Measurements from ENCODE around the gene METTL22. TPM values are rescaled to one million over a fixed set of nuclear protein-coding genes. Genes with fewer than 3 reads are reported as not detected.

The METTL22 gene
- total and polyA plus RNA-seq, 4 donors = 14.2 to 31.2 (median 21.1) TPM

- H3K27ac ChIP-seq (ENCODE audit: low read depth, low read length) = no peak overlapping the region
- peaks cover 42% of the 10 kb centered on the region for H3K4me1 ChIP-seq (ENCODE audit: control insufficient read depth, insufficient read depth, low read length)
- no peak overlapping the region for H3K4me3 ChIP-seq (ENCODE audit: low read depth, low read length)
- peak in 1 of 6 donors; percentile 7 for DNase-seq (ENCODE audit: low read depth in 4 of 6, low spot score in 6 of 6)
- WGBS (ENCODE audit: insufficient coverage) = 70% methylated on average over 6 of the region's 9 CpGs
- no peaks in the 10 kb centered on the region for H3K9me3 ChIP-seq (ENCODE audit: control insufficient read depth, insufficient read depth, low read length)
- peaks cover 9% of the 10 kb centered on the region for H3K36me3 ChIP-seq (ENCODE audit: control insufficient read depth, insufficient read depth, low read length)
- no peaks in the 10 kb centered on the region for H3K27me3 ChIP-seq (ENCODE audit: control insufficient read depth, insufficient read depth, low read length)
Measured at GRCh38 chr16:8682551-8683259, 61.2 kb downstream of the METTL22 start.

- DNase-seq (ENCODE audit: low read depth in 4 of 6, low spot score in 6 of 6) = no peak
- no peaks in the 10 kb centered on the region for H3K9me3 ChIP-seq (ENCODE audit: control insufficient read depth, insufficient read depth, low read length)
- 63% methylated on average over 2 of the region's 4 CpGs for WGBS (ENCODE audit: insufficient coverage)
Measured at GRCh38 chr16:8683640-8684039, 62.1 kb downstream of the METTL22 start.

GRCh38 chr16:8685617-8686016 lies 64.1 kb downstream of the METTL22 start:
- Histone ChIP-seq H3K9me3 (ENCODE audit: control insufficient read depth, insufficient read depth, low read length) (peaks cover 7% of the 10 kb centered on the region), H3K27ac (ENCODE audit: low read depth, low read length) (no peak overlapping the region), H3K4me3 (ENCODE audit: low read depth, low read length) (no peak overlapping the region), H3K4me1 (ENCODE audit: control insufficient read depth, insufficient read depth, low read length) (peaks cover 40% of the 10 kb centered on the region), H3K27me3 (ENCODE audit: control insufficient read depth, insufficient read depth, low read length) (no peaks in the 10 kb centered on the region), H3K36me3 (ENCODE audit: control insufficient read depth, insufficient read depth, low read length) (peaks cover 15% of the 10 kb centered on the region)
- 57% methylated on average over 1 of the region's 3 CpGs for WGBS (ENCODE audit: insufficient coverage)
- DNase-seq (ENCODE audit: low read depth in 4 of 6, low spot score in 6 of 6) = no peak

More at GRCh38 chr16:8683640-8684039, 62.1 kb downstream of the METTL22 start:
- H3K27ac ChIP-seq (ENCODE audit: low read depth, low read length) = no peak overlapping the region
- peaks cover 13% of the 10 kb centered on the region for H3K36me3 ChIP-seq (ENCODE audit: control insufficient read depth, insufficient read depth, low read length)
- H3K4me1 ChIP-seq (ENCODE audit: control insufficient read depth, insufficient read depth, low read length) = peaks cover 40% of the 10 kb centered on the region
- H3K4me3 ChIP-seq (ENCODE audit: low read depth, low read length) = no peak overlapping the region
- no peaks in the 10 kb centered on the region for H3K27me3 ChIP-seq (ENCODE audit: control insufficient read depth, insufficient read depth, low read length)

GRCh38 chr16:8686031-8686621 lies 64.6 kb downstream of the METTL22 start:
- Histone ChIP-seq H3K4me3 (ENCODE audit: low read depth, low read length) (no peak overlapping the region), H3K27ac (ENCODE audit: low read depth, low read length) (peak overlapping the region; percentile 43), H3K36me3 (ENCODE audit: control insufficient read depth, insufficient read depth, low read length) (peaks cover 15% of the 10 kb centered on the region), H3K4me1 (ENCODE audit: control insufficient read depth, insufficient read depth, low read length) (peaks cover 40% of the 10 kb centered on the region), H3K9me3 (ENCODE audit: control insufficient read depth, insufficient read depth, low read length) (peaks cover 7% of the 10 kb centered on the region), H3K27me3 (ENCODE audit: control insufficient read depth, insufficient read depth, low read length) (no peaks in the 10 kb centered on the region)
- peak in 4 of 6 donors; percentile 72 to 92 (median 84) for DNase-seq (ENCODE audit: low read depth in 4 of 6, low spot score in 6 of 6)
- 7% methylated on average over 7 of the region's 7 CpGs for WGBS (ENCODE audit: insufficient coverage)

GRCh38 chr16:8686879-8687278 lies 65.4 kb downstream of the METTL22 start:
- 78% methylated on average over 8 of the region's 9 CpGs for WGBS (ENCODE audit: insufficient coverage)
- H3K36me3 ChIP-seq (ENCODE audit: control insufficient read depth, insufficient read depth, low read length) = peaks cover 19% of the 10 kb centered on the region
- peaks cover 37% of the 10 kb centered on the region for H3K4me1 ChIP-seq (ENCODE audit: control insufficient read depth, insufficient read depth, low read length)
- H3K27me3 ChIP-seq (ENCODE audit: control insufficient read depth, insufficient read depth, low read length) = no peaks in the 10 kb centered on the region
- H3K4me3 ChIP-seq (ENCODE audit: low read depth, low read length) = no peak overlapping the region
- DNase-seq (ENCODE audit: low read depth in 4 of 6, low spot score in 6 of 6) = no peak
- no peak overlapping the region for H3K27ac ChIP-seq (ENCODE audit: low read depth, low read length)
- peaks cover 7% of the 10 kb centered on the region for H3K9me3 ChIP-seq (ENCODE audit: control insufficient read depth, insufficient read depth, low read length)

- Histone ChIP-seq H3K9me3 (ENCODE audit: control insufficient read depth, insufficient read depth, low read length) (peaks cover 7% of the 10 kb centered on the region), H3K27ac (ENCODE audit: low read depth, low read length) (no peak overlapping the region), H3K4me1 (ENCODE audit: control insufficient read depth, insufficient read depth, low read length) (peaks cover 30% of the 10 kb centered on the region), H3K36me3 (ENCODE audit: control insufficient read depth, insufficient read depth, low read length) (peaks cover 23% of the 10 kb centered on the region), H3K27me3 (ENCODE audit: control insufficient read depth, insufficient read depth, low read length) (no peaks in the 10 kb centered on the region), H3K4me3 (ENCODE audit: low read depth, low read length) (no peak overlapping the region)
- no CpG with 5 or more reads among the region's 1 CpG for WGBS (ENCODE audit: insufficient coverage)
- DNase-seq (ENCODE audit: low read depth in 4 of 6, low spot score in 6 of 6) = no peak
Measured at GRCh38 chr16:8689686-8690085, 68.2 kb downstream of the METTL22 start.

GRCh38 chr16:8691728-8692127 lies 70.2 kb downstream of the METTL22 start:
- Histone ChIP-seq H3K9me3 (ENCODE audit: control insufficient read depth, insufficient read depth, low read length) (peaks cover 7% of the 10 kb centered on the region), H3K4me3 (ENCODE audit: low read depth, low read length) (no peak overlapping the region), H3K36me3 (ENCODE audit: control insufficient read depth, insufficient read depth, low read length) (peaks cover 26% of the 10 kb centered on the region), H3K4me1 (ENCODE audit: control insufficient read depth, insufficient read depth, low read length) (peaks cover 16% of the 10 kb centered on the region), H3K27ac (ENCODE audit: low read depth, low read length) (no peak overlapping the region), H3K27me3 (ENCODE audit: control insufficient read depth, insufficient read depth, low read length) (no peaks in the 10 kb centered on the region)
- 89% methylated on average over 6 of the region's 8 CpGs for WGBS (ENCODE audit: insufficient coverage)
- no peak for DNase-seq (ENCODE audit: low read depth in 4 of 6, low spot score in 6 of 6)

- Histone ChIP-seq H3K27ac (ENCODE audit: low read depth, low read length) (no peak overlapping the region), H3K4me3 (ENCODE audit: low read depth, low read length) (no peak overlapping the region), H3K9me3 (ENCODE audit: control insufficient read depth, insufficient read depth, low read length) (no peaks in the 10 kb centered on the region), H3K4me1 (ENCODE audit: control insufficient read depth, insufficient read depth, low read length) (peaks cover 8% of the 10 kb centered on the region), H3K27me3 (ENCODE audit: control insufficient read depth, insufficient read depth, low read length) (no peaks in the 10 kb centered on the region), H3K36me3 (ENCODE audit: control insufficient read depth, insufficient read depth, low read length) (peaks cover 17% of the 10 kb centered on the region)
- DNase-seq (ENCODE audit: low read depth in 4 of 6, low spot score in 6 of 6) = peak in 2 of 6 donors; percentile 56 to 58
- WGBS (ENCODE audit: insufficient coverage) = 67% methylated on average over 12 of the region's 18 CpGs
Measured at GRCh38 chr16:8694795-8695728, 73.6 kb downstream of the METTL22 start.

GRCh38 chr16:8696880-8697279 lies 75.4 kb downstream of the METTL22 start:
- WGBS (ENCODE audit: insufficient coverage) = 58% methylated on average over 11 of the region's 12 CpGs

More at GRCh38 chr16:8696880-8697279, 75.4 kb downstream of the METTL22 start:
- Histone ChIP-seq H3K36me3 (ENCODE audit: control insufficient read depth, insufficient read depth, low read length) (peaks cover 16% of the 10 kb centered on the region), H3K27me3 (ENCODE audit: control insufficient read depth, insufficient read depth, low read length) (no peaks in the 10 kb centered on the region), H3K9me3 (ENCODE audit: control insufficient read depth, insufficient read depth, low read length) (no peaks in the 10 kb centered on the region), H3K4me1 (ENCODE audit: control insufficient read depth, insufficient read depth, low read length) (peaks cover 8% of the 10 kb centered on the region), H3K27ac (ENCODE audit: low read depth, low read length) (no peak overlapping the region), H3K4me3 (ENCODE audit: low read depth, low read length) (no peak overlapping the region)
- DNase-seq (ENCODE audit: low read depth in 4 of 6, low spot score in 6 of 6) = no peak

Measured in spinal cord (tissue), 10 donors.